Liver (tissue), 9 donors: Measurements from ENCODE around the gene RPL38. TPM values are rescaled to one million over a fixed set of nuclear protein-coding genes. Genes with fewer than 3 reads are reported as not detected.

Experiments
- DNase-seq: peaks from one replicate; pipeline ENCODE4 v3.0.0-alpha.2; 2017; ENCODE audit warnings: low spot score
- H3K27ac ChIP-seq, 2 donors: one replicate each; pipeline ENCODE4 v1.7.0; 2013; ENCODE audit warnings: inconsistent platforms in 2 of 2, low read length in 2 of 2, control low read depth in 1 of 2, low read depth in 1 of 2, mild to moderate bottlenecking in 1 of 2
- H3K27me3 ChIP-seq, 4 donors: one replicate each; pipeline versions ENCODE4 v1.6.1 to v1.7.0; 2013; ENCODE audit warnings: low read length in 3 of 4, inconsistent platforms in 1 of 4, mild to moderate bottlenecking in 1 of 4, moderate library complexity in 1 of 4; ENCODE audit not compliant: control insufficient read depth in 4 of 4, insufficient read depth in 4 of 4
- H3K36me3 ChIP-seq, 4 donors: one replicate each; pipeline versions ENCODE4 v1.6.1 to v1.7.0; 2013; ENCODE audit warnings: low read length in 3 of 4, mild to moderate bottlenecking in 3 of 4, low read depth in 1 of 4, moderate library complexity in 1 of 4; ENCODE audit not compliant: control insufficient read depth in 4 of 4, insufficient read depth in 3 of 4
- H3K4me1 ChIP-seq, 4 donors: one replicate each; pipeline versions ENCODE4 v1.6.1 to v1.7.0; 2013; ENCODE audit warnings: low read length in 3 of 4, mild to moderate bottlenecking in 3 of 4, moderate library complexity in 1 of 4; ENCODE audit not compliant: control insufficient read depth in 4 of 4, insufficient read depth in 4 of 4
- H3K4me3 ChIP-seq, 3 donors: one replicate each; pipeline versions ENCODE4 v1.6.1 to v1.7.0; 2013; ENCODE audit warnings: low read length in 3 of 3, control low read depth in 1 of 3, low read depth in 1 of 3, mild to moderate bottlenecking in 1 of 3
- H3K9ac ChIP-seq, 2 donors: one replicate each; pipeline ENCODE4 v1.7.0; 2013; ENCODE audit warnings: low read length in 2 of 2, mild to moderate bottlenecking in 2 of 2, moderate library complexity in 2 of 2, control low read depth in 1 of 2, low read depth in 1 of 2
- H3K9me3 ChIP-seq, 4 donors: one replicate each; pipeline versions ENCODE4 v1.6.1 to v1.7.0; 2013; ENCODE audit warnings: low read length in 3 of 4; ENCODE audit not compliant: control insufficient read depth in 4 of 4
- ATF3 ChIP-seq: IDR thresholded peaks from 2 replicates; pipeline ENCODE4 v1.6.1; 2016; ENCODE audit warnings: antibody characterized with exemption
- FOXA1 ChIP-seq: IDR thresholded peaks from 2 replicates; pipeline ENCODE4 v1.6.1; 2016; ENCODE audit warnings: antibody characterized with exemption
- FOXA2 ChIP-seq: IDR thresholded peaks from 2 replicates; pipeline ENCODE4 v1.6.1; 2016; ENCODE audit warnings: antibody characterized with exemption
- HNF4A ChIP-seq, 2 donors: conservative IDR thresholded peaks; 2 replicates each; pipeline ENCODE4 v1.6.1; 2016; ENCODE audit warnings: antibody characterized with exemption in 2 of 2, mild to moderate bottlenecking in 2 of 2
- HNF4G ChIP-seq: IDR thresholded peaks from 2 replicates; pipeline ENCODE4 v1.6.1; 2016; ENCODE audit warnings: antibody characterized with exemption
- JUND ChIP-seq, 2 donors: IDR thresholded peaks; 2 replicates each; pipeline ENCODE4 v1.6.1; 2016; ENCODE audit warnings: antibody characterized with exemption in 2 of 2
- MAX ChIP-seq: IDR thresholded peaks from 2 replicates; pipeline ENCODE4 v1.6.1; 2016; ENCODE audit warnings: antibody characterized with exemption
- NR2F2 ChIP-seq: IDR thresholded peaks from 2 replicates; pipeline ENCODE4 v1.6.1; 2016; ENCODE audit warnings: antibody characterized with exemption
- RAD21 ChIP-seq, 2 donors: IDR thresholded peaks; 2 replicates each; pipeline ENCODE4 v1.6.1; 2016; ENCODE audit warnings: antibody characterized with exemption in 2 of 2, mild to moderate bottlenecking in 2 of 2
- REST ChIP-seq: IDR thresholded peaks from 2 replicates; pipeline ENCODE4 v1.6.1; 2016; ENCODE audit warnings: antibody characterized with exemption, mild to moderate bottlenecking
- RXRA ChIP-seq, 2 donors: IDR thresholded peaks; 2 replicates each; pipeline ENCODE4 v1.6.1; 2017 to 2018; ENCODE audit warnings: antibody characterized with exemption in 2 of 2, mild to moderate bottlenecking in 1 of 2
- SP1 ChIP-seq: IDR thresholded peaks from 2 replicates; pipeline ENCODE4 v1.6.1; 2018; ENCODE audit warnings: antibody characterized with exemption, mild to moderate bottlenecking
- TAF1 ChIP-seq: conservative IDR thresholded peaks from 2 replicates; pipeline ENCODE4 v1.6.1; 2016; ENCODE audit warnings: antibody characterized with exemption, mild to moderate bottlenecking
- YY1 ChIP-seq: IDR thresholded peaks from 2 replicates; pipeline ENCODE4 v1.6.1; 2016; ENCODE audit warnings: antibody characterized with exemption, mild to moderate bottlenecking
- WGBS: extraction: QIAGEN DNeasy Blood & Tissue Kit; methylation state at CpG from one replicate; pipeline ENCODE4 v1.1.7; 2013; 5-methylcytosine and 5-hydroxymethylcytosine counted together
- polyA plus RNA-seq, 2 donors: library from polyadenylated mRNA; stranded (reverse) in 1 of 2; unstranded in 1 of 2; fragments of 200-250 nt in 1 of 2; fragments of >200 nt in 1 of 2; fragmentation: Nextera tagmentation in 1 of 2; extraction: Ambion mirVana in 1 of 2; gene quantifications; one replicate each; pipeline versions ENCODE4 v1.2.1 to v1.2.3, GENCODE V29; 2013 to 2015
- total RNA-seq, 2 donors: library from RNA; depleted of rRNA; stranded (reverse); fragments of >200 nt; gene quantifications; one replicate each; pipeline ENCODE4 v1.2.3, GENCODE V29; 2014
- TF ChIP-seq, protein P1 (sequence below): fragments of 150-350 bp; IDR thresholded peaks from 2 replicates; pipeline ENCODE4 v1.5.1; 2017; ENCODE audit warnings: improper control_type of control experiment, low read depth, low read length; ENCODE audit not compliant: missing input control
- TF ChIP-seq, protein P2 (sequence below): IDR thresholded peaks from 2 replicates; pipeline ENCODE4 v1.6.1; 2016; ENCODE audit warnings: antibody characterized with exemption
- donor health status: healthy.
- donor health status: healthy.
- donor health status: healthy.
- donor health status: healthy.
- donor health status: healthy.

RPL38 gene
- total and polyA plus RNA-seq, 4 donors, result 67.7 to 1,367 (median 455) TPM

GRCh38 chr17:74181341-74181740 is 22.1 kb upstream of the RPL38 start:
- H3K4me3 ChIP-seq, result no peak overlapping the region
- 82% methylated on average over 4 of the region's 4 CpGs for WGBS
- H3K36me3 ChIP-seq, result no peaks in the 10 kb centered on the region
- H3K4me1 ChIP-seq, result no peaks in the 10 kb centered on the region
- no peak overlapping the region for H3K9ac ChIP-seq
- no peak for DNase-seq
- H3K9me3 ChIP-seq, result no peaks in the 10 kb centered on the region
- no peak overlapping the region for H3K27ac ChIP-seq
- no peak for TF ChIP-seq HNF4A (conservative IDR thresholded peaks at IDR 0.05)
- TF ChIP-seq SP1, result no peak
- TF ChIP-seq FOXA1, result no peak
- TF ChIP-seq ATF3, result no peak
- TF ChIP-seq MAX, result no peak
- TF ChIP-seq, protein P1, sequence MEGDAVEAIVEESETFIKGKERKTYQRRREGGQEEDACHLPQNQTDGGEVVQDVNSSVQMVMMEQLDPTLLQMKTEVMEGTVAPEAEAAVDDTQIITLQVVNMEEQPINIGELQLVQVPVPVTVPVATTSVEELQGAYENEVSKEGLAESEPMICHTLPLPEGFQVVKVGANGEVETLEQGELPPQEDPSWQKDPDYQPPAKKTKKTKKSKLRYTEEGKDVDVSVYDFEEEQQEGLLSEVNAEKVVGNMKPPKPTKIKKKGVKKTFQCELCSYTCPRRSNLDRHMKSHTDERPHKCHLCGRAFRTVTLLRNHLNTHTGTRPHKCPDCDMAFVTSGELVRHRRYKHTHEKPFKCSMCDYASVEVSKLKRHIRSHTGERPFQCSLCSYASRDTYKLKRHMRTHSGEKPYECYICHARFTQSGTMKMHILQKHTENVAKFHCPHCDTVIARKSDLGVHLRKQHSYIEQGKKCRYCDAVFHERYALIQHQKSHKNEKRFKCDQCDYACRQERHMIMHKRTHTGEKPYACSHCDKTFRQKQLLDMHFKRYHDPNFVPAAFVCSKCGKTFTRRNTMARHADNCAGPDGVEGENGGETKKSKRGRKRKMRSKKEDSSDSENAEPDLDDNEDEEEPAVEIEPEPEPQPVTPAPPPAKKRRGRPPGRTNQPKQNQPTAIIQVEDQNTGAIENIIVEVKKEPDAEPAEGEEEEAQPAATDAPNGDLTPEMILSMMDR, result no peak
- TF ChIP-seq RXRA (IDR thresholded peaks at IDR 0.05), result no peak
- TF ChIP-seq NR2F2, result no peak
- TF ChIP-seq, protein P2, sequence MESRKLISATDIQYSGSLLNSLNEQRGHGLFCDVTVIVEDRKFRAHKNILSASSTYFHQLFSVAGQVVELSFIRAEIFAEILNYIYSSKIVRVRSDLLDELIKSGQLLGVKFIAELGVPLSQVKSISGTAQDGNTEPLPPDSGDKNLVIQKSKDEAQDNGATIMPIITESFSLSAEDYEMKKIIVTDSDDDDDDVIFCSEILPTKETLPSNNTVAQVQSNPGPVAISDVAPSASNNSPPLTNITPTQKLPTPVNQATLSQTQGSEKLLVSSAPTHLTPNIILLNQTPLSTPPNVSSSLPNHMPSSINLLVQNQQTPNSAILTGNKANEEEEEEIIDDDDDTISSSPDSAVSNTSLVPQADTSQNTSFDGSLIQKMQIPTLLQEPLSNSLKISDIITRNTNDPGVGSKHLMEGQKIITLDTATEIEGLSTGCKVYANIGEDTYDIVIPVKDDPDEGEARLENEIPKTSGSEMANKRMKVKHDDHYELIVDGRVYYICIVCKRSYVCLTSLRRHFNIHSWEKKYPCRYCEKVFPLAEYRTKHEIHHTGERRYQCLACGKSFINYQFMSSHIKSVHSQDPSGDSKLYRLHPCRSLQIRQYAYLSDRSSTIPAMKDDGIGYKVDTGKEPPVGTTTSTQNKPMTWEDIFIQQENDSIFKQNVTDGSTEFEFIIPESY, result no peak
- H3K27me3 ChIP-seq, result peaks cover 0 to 3% (median under 1%) of the 10 kb centered on the region in 4 donors

- Histone ChIP-seq H3K27ac (no peak overlapping the region), H3K4me1 (no peaks in the 10 kb centered on the region), H3K27me3 (peaks cover 0 to 3% (median under 1%) of the 10 kb centered on the region in 4 donors), H3K36me3 (no peaks in the 10 kb centered on the region), H3K9ac (no peak overlapping the region), H3K9me3 (no peaks in the 10 kb centered on the region), H3K4me3 (no peak overlapping the region)
- TF ChIP-seq YY1 (no peak), SP1 (no peak), FOXA2 (no peak), TAF1 (no peak), JUND (IDR thresholded peaks at IDR 0.05) (no peak), REST (no peak), HNF4G (no peak), RAD21 (IDR thresholded peaks at IDR 0.05) (no peak)
- 81% methylated on average over 17 of the region's 17 CpGs for WGBS
- DNase-seq, result no peak
Measured at GRCh38 chr17:74182041-74182723, 21.3 kb upstream of the RPL38 start.
